ENCODE results near the gene SLC17A3.

SLC17A3 gene

GRCh38 chr6:25889877-25890853 lies 16.1 kb upstream of the SLC17A3 start:
- DNase-seq: peak; percentile 31

- no peak for DNase-seq
These were observed 14.6 kb upstream of the SLC17A3 start for GRCh38 chr6:25888626-25889025.

- no peak for DNase-seq
These were observed 12.0 kb upstream of the SLC17A3 start for GRCh38 chr6:25886066-25886465.

GRCh38 chr6:25883991-25884390 lies 9.9 kb upstream of the SLC17A3 start:
- peak; percentile 25 for DNase-seq

GRCh38 chr6:25883536-25883935 lies 9.5 kb upstream of the SLC17A3 start:
- no peak for DNase-seq

GRCh38 chr6:25882051-25882496 lies 8.0 kb upstream of the SLC17A3 start:
- no peak for DNase-seq

GRCh38 chr6:25880601-25881000 lies 6.6 kb upstream of the SLC17A3 start:
- no peak for DNase-seq

GRCh38 chr6:25878721-25879322 lies 4.8 kb upstream of the SLC17A3 start:
- no peak for DNase-seq

GRCh38 chr6:25875926-25876602 lies 2.0 kb upstream of the SLC17A3 start:
- no peak for DNase-seq

GRCh38 chr6:25875563-25875905 lies 1.5 kb upstream of the SLC17A3 start:
- DNase-seq: no peak

- peak; percentile 16 for DNase-seq
These were observed 949 bp upstream of the SLC17A3 start for GRCh38 chr6:25874822-25875562.

- DNase-seq: no peak
These were observed 1.2 kb downstream of the SLC17A3 start for GRCh38 chr6:25872814-25873213.

GRCh38 chr6:25869840-25870239 lies 4.2 kb downstream of the SLC17A3 start:
- DNase-seq: no peak

GRCh38 chr6:25868436-25869183 lies 5.4 kb downstream of the SLC17A3 start:
- DNase-seq: no peak

- no peak for DNase-seq
These were observed 8.0 kb downstream of the SLC17A3 start for GRCh38 chr6:25866011-25866410.

GRCh38 chr6:25863360-25863759 lies 10.7 kb downstream of the SLC17A3 start:
- DNase-seq: no peak

GRCh38 chr6:25862199-25862598 lies 11.8 kb downstream of the SLC17A3 start:
- no peak for DNase-seq

- no peak for DNase-seq
These were observed 21.3 kb downstream of the SLC17A3 start for GRCh38 chr6:25852756-25853155.

GRCh38 chr6:25851961-25852360 lies 22.1 kb downstream of the SLC17A3 start:
- no peak for DNase-seq

GRCh38 chr6:25844518-25844917 lies 29.5 kb downstream of the SLC17A3 start:
- no peak for DNase-seq

- DNase-seq: no peak
These were observed 31.5 kb downstream of the SLC17A3 start for GRCh38 chr6:25842526-25842925.
